B cell (primary cell): Measurements from ENCODE around the gene POLR3GL. TPM values are rescaled to one million over a fixed set of nuclear protein-coding genes. Genes with fewer than 3 reads are reported as not detected.

Experiments
- ATAC-seq: fragments of 200-7000 bp; cut with Tn5 transposase; one replicate; pipeline ENCODE4 v1.10.0; 2021; ENCODE audit warnings: low read depth, mild to moderate bottlenecking, moderate number of reproducible peaks, moderate library complexity
- CTCF ChIA-PET: fragments of 350-600 bp; sonication (Branson Sonifier 250); formaldehyde crosslinking; loops from one replicate; lab custom pipeline; 2021; ENCODE audit warnings: antibody characterized with exemption, inconsistent platforms; lab: Charles Lee
- POLR2A ChIA-PET: fragments of 350-600 bp; sonication (Branson Sonifier 250); formaldehyde crosslinking; loops from one replicate; lab custom pipeline; 2021; ENCODE audit warnings: antibody characterized with exemption; lab: Charles Lee
- DNase-seq: peaks from one replicate; pipeline ENCODE4 v3.0.0; 2013
- H2AFZ ChIP-seq: 2 replicates; pipeline ENCODE4 v1.6.1; 2012; ENCODE audit warnings: mild to moderate bottlenecking, low read depth, low read length; ENCODE audit not compliant: insufficient read depth, poor library complexity, severe bottlenecking
- H3K27ac ChIP-seq, 2 donors: 1 replicate in 1 of 2; 2 replicates in 1 of 2; pipeline ENCODE4 v1.5.1; 2012 to 2013; ENCODE audit warnings: low read length in 2 of 2, mild to moderate bottlenecking in 2 of 2, moderate library complexity in 1 of 2
- H3K27me3 ChIP-seq, 4 experiments: fragments of 200-600 bp in 1 of 4; sonication (generic) in 1 of 4; replicated peaks in 1 of 4; 1 replicate in 2 of 4; 2 replicates in 2 of 4; pipeline versions ENCODE4 v1.6.1 to v1.7.0; 2013 to 2016; ENCODE audit warnings: low read length in 3 of 4, mild to moderate bottlenecking in 2 of 4, mixed read lengths in 1 of 4, moderate library complexity in 1 of 4; ENCODE audit not compliant: insufficient read depth in 4 of 4, control insufficient read depth in 3 of 4; ENCODE audit errors: control extremely low read depth in 1 of 4
- H3K36me3 ChIP-seq, 2 experiments: replicated peaks in 1 of 2; 1 replicate in 1 of 2; 2 replicates in 1 of 2; pipeline versions ENCODE4 v1.6.1 to v1.7.1; 2013; ENCODE audit warnings: low read length in 1 of 2; ENCODE audit not compliant: insufficient read depth in 2 of 2, control insufficient read depth in 1 of 2; ENCODE audit errors: control extremely low read depth in 1 of 2, extremely low read depth in 1 of 2
- H3K4me1 ChIP-seq, 2 donors: fragments of 200-600 bp in 1 of 2; sonication (generic) in 1 of 2; 1 replicate in 1 of 2; 2 replicates in 1 of 2; pipeline versions ENCODE4 v1.5.1 to v1.6.1; 2013 to 2017; ENCODE audit warnings: low read length in 2 of 2; ENCODE audit not compliant: control insufficient read depth in 2 of 2, insufficient read depth in 2 of 2
- H3K4me2 ChIP-seq: replicated peaks from 2 replicates; pipeline ENCODE3; 2012; ENCODE audit warnings: mild to moderate bottlenecking, low read depth, low read length; ENCODE audit not compliant: poor library complexity, severe bottlenecking
- H3K4me3 ChIP-seq, 5 experiments: fragments of 200-600 bp in 1 of 5; sonication (generic) in 1 of 5; 1 replicate in 3 of 5; 2 replicates in 2 of 5; pipeline versions ENCODE4 v1.5.1 to v1.7.0; 2011 to 2016; ENCODE audit warnings: low read length in 4 of 5, mild to moderate bottlenecking in 4 of 5, low read depth in 2 of 5, control low read depth in 1 of 5, moderate library complexity in 1 of 5; ENCODE audit not compliant: insufficient read depth in 1 of 5; ENCODE audit errors: control extremely low read depth in 1 of 5, extremely low read depth in 1 of 5
- H3K79me2 ChIP-seq: fragments of 200-600 bp; sonication (generic); one replicate; pipeline ENCODE4 v1.6.0; 2016; ENCODE audit warnings: low read length; ENCODE audit not compliant: control insufficient read depth, insufficient read depth
- H3K9ac ChIP-seq: fragments of 200-600 bp; sonication (generic); 2 replicates; pipeline ENCODE4 v1.6.1; 2017; ENCODE audit warnings: mild to moderate bottlenecking, low read length, moderate library complexity
- H3K9me3 ChIP-seq, 3 donors: one replicate each; pipeline versions ENCODE4 v1.6.1 to v1.7.1; 2013; ENCODE audit warnings: low read length in 2 of 3; ENCODE audit not compliant: control insufficient read depth in 2 of 3, insufficient read depth in 1 of 3; ENCODE audit errors: control extremely low read depth in 1 of 3
- H4K20me1 ChIP-seq: 2 replicates; pipeline ENCODE4 v1.6.0; 2012; ENCODE audit warnings: mild to moderate bottlenecking, low read length; ENCODE audit not compliant: insufficient read depth, control insufficient read depth, poor library complexity, severe bottlenecking
- H3K27ac Mint-ChIP-seq: one replicate; pipeline ENCODE4 v1.8.0; 2021; ENCODE audit warnings: mixed read lengths
- H3K27me3 Mint-ChIP-seq: one replicate; pipeline ENCODE4 v1.8.0; 2021; ENCODE audit warnings: mixed read lengths
- H3K4me1 Mint-ChIP-seq: one replicate; pipeline ENCODE4 v1.8.0; 2021; ENCODE audit warnings: mixed read lengths
- H3K4me3 Mint-ChIP-seq: one replicate; pipeline ENCODE4 v1.8.0; 2021; ENCODE audit warnings: mixed read lengths
- H3K9me3 Mint-ChIP-seq: one replicate; pipeline ENCODE4 v1.8.0; 2022; ENCODE audit warnings: mixed read lengths; ENCODE audit not compliant: insufficient read depth
- EZH2 ChIP-seq: IDR thresholded peaks from 2 replicates; pipeline ENCODE4 v1.6.1; 2012; ENCODE audit warnings: borderline replicate concordance, low read depth, mild to moderate bottlenecking, moderate library complexity, low read length; ENCODE audit not compliant: insufficient read depth, poor library complexity, severe bottlenecking
- WGBS: methylation state at CpG from one replicate; pipeline ENCODE4 v1.1.5; 2013; ENCODE audit warnings: missing lambda C conversion rate; ENCODE audit not compliant: insufficient coverage; 5-methylcytosine and 5-hydroxymethylcytosine counted together
- intact Hi-C: fragments of 100-400 bp; cut with micrococcal nuclease; formaldehyde crosslinking; loops from one replicate; pipeline ENCODE4 v1.10.0; 2022
- polyA plus RNA-seq: library from polyadenylated mRNA; depleted of rRNA; stranded (reverse); fragments of >200 nt; gene quantifications from 2 replicates; pipeline ENCODE4 v1.2.3, GENCODE V29; 2012
- total RNA-seq, 2 donors: library from RNA; stranded (reverse); fragments of 120-200 nt in 1 of 2; gene quantifications; 1 replicate in 1 of 2; 2 replicates in 1 of 2; pipeline versions ENCODE4 v1.2.3 to v1.2.4, GENCODE V29; 2013 to 2022
- TF ChIP-seq, protein P1 (sequence below): fragments of 200-600 bp; IDR thresholded peaks from one replicate; pipeline ENCODE4 v1.8.0; 2022; ENCODE audit warnings: antibody characterized with exemption, mild to moderate bottlenecking

Gene POLR3GL
- total and polyA plus RNA-seq, 2 donors (not counting 1 experiment from before 2014, with no cell fraction given): 17.6 to 33.3 TPM

DNA sequence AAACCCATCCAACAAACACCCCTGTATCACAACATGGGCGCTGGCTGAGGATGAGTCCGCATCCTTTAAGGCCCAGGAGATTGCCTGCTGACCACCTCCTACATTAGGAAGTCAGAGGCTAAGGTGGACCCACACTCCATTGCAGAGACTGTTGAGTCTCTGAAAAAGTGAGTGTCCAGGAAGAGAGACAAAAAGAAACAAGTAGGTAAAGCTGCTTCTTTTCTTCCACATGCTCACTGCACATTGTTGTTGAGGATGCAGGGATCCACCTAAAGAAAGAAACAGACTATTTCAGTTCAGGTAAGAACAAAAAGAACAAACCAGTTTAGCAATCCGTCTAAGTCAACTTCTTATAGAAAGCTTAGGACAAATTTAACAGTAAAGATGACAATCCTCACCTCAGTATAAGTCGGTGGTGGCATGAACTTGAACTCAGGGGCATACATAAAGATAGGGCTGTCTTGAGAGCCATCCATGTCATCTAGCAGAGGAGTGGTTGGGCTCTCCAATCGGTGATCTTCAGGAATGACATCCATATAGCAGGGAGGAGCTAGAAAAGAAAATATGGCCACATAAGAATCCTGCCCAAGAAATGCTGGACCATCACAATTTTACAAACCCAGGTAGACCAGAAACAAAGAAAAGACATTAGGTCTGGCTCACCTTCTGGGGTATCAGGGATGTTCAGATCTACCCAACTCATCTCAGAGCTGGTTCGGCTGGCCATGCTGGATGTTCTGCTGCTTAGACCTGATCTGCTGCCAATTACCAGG lies 29.3 kb downstream of the POLR3GL start:
- H3K9ac ChIP-seq: peak overlapping the region; percentile 81
- peak overlapping the region; percentile 80 for H3K4me2 ChIP-seq
- H3K27ac Mint-ChIP-seq: peak overlapping the region; percentile 100
- 14% methylated on average over 1 of the region's 6 CpGs for WGBS
- DNase-seq (no peak), ATAC-seq (no peak)
- peak overlapping the region; percentile 6 to 82 for H3K27ac ChIP-seq
- H3K4me3 ChIP-seq: peak overlapping the region; percentile 81 to 100 (median 95)
- H3K27me3 ChIP-seq: no peaks in the 10 kb centered on the region
- intact Hi-C loops: no loop called here
- no peak overlapping the region for H2AFZ ChIP-seq
- H3K36me3 ChIP-seq: peaks cover 12 to 40% of the 10 kb centered on the region in 2 experiments
- H3K4me1 Mint-ChIP-seq: peaks cover 75% of the 10 kb centered on the region
- ChIA-PET CTCF (interaction anchor here (1.0 to 14.8 kb wide), 4 partner anchors 9 to 148 kb away, joined by 4 to 207 read pairs (median 70); partner anchors contain the start of gene NUDT17), POLR2A (interaction anchor here (0.7 to 12.1 kb wide), 7 partner anchors 9 to 29 kb away, joined by 4 to 131 read pairs (median 5); partner anchors contain the start of genes ANKRD34A and POLR3GL)
- peak overlapping the region; percentile 95 for H3K4me3 Mint-ChIP-seq
- H3K9me3 ChIP-seq: no peaks in the 10 kb centered on the region
- peaks cover 39% of the 10 kb centered on the region for H4K20me1 ChIP-seq
- peaks cover 41 to 56% of the 10 kb centered on the region in 2 donors for H3K4me1 ChIP-seq
- no peaks in the 10 kb centered on the region for H3K9me3 Mint-ChIP-seq
- H3K79me2 ChIP-seq: peaks cover 46% of the 10 kb centered on the region
- no peaks in the 10 kb centered on the region for H3K27me3 Mint-ChIP-seq
- no peak for TF ChIP-seq EZH2
- TF ChIP-seq, protein P1, sequence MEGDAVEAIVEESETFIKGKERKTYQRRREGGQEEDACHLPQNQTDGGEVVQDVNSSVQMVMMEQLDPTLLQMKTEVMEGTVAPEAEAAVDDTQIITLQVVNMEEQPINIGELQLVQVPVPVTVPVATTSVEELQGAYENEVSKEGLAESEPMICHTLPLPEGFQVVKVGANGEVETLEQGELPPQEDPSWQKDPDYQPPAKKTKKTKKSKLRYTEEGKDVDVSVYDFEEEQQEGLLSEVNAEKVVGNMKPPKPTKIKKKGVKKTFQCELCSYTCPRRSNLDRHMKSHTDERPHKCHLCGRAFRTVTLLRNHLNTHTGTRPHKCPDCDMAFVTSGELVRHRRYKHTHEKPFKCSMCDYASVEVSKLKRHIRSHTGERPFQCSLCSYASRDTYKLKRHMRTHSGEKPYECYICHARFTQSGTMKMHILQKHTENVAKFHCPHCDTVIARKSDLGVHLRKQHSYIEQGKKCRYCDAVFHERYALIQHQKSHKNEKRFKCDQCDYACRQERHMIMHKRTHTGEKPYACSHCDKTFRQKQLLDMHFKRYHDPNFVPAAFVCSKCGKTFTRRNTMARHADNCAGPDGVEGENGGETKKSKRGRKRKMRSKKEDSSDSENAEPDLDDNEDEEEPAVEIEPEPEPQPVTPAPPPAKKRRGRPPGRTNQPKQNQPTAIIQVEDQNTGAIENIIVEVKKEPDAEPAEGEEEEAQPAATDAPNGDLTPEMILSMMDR: no peak
